CD4-positive, alpha-beta T cell (primary cell): Measurements from ENCODE around the gene C1orf198. TPM values are rescaled to one million over a fixed set of nuclear protein-coding genes. Genes with fewer than 3 reads are reported as not detected.

ENCODE experiments used
- ATAC-seq: fragments of 200-7000 bp; cut with Tn5 transposase; one replicate; pipeline ENCODE4 v1.10.0; 2022; ENCODE audit warnings: mild to moderate bottlenecking; ENCODE audit not compliant: poor library complexity
- CTCF ChIA-PET: fragments of 350-600 bp; sonication (Branson Sonifier 250); formaldehyde crosslinking; loops from one replicate; lab custom pipeline; 2021; ENCODE audit warnings: antibody characterized with exemption, inconsistent platforms; lab: Charles Lee
- POLR2A ChIA-PET: fragments of 350-600 bp; sonication (Branson Sonifier 250); formaldehyde crosslinking; loops from one replicate; lab custom pipeline; 2021; ENCODE audit warnings: antibody characterized with exemption, inconsistent platforms; lab: Charles Lee
- DNase-seq, 14 experiments: peaks; one replicate each; pipeline ENCODE4 v3.0.0-alpha.2; 2013 to 2020; ENCODE audit warnings: mixed read lengths in 2 of 14
- H3K27ac ChIP-seq, 2 donors: one replicate each; pipeline versions ENCODE4 v1.5.1 to v1.7.0; 2013; ENCODE audit warnings: low read length in 2 of 2, low read depth in 1 of 2, mild to moderate bottlenecking in 1 of 2
- H3K27me3 ChIP-seq, 2 experiments: 1 replicate in 1 of 2; 2 replicates in 1 of 2; pipeline versions ENCODE4 v1.6.1 to v1.7.0; 2013; ENCODE audit warnings: low read length in 2 of 2, control low read depth in 1 of 2, mild to moderate bottlenecking in 1 of 2, moderate library complexity in 1 of 2; ENCODE audit not compliant: insufficient read depth in 2 of 2, control insufficient read depth in 1 of 2
- H3K36me3 ChIP-seq: one replicate; pipeline ENCODE4 v1.6.1; 2013; ENCODE audit warnings: low read length, control low read depth; ENCODE audit not compliant: insufficient read depth
- H3K4me1 ChIP-seq: one replicate; pipeline ENCODE4 v1.6.1; 2013; ENCODE audit warnings: low read length, control low read depth; ENCODE audit not compliant: insufficient read depth
- H3K4me3 ChIP-seq: one replicate; pipeline ENCODE4 v1.5.1; 2013; ENCODE audit warnings: mild to moderate bottlenecking, low read length, moderate library complexity
- H3K9me3 ChIP-seq, 2 experiments: 1 replicate in 1 of 2; 2 replicates in 1 of 2; pipeline versions ENCODE4 v1.6.1 to v1.7.0; 2013; ENCODE audit warnings: low read length in 2 of 2, mild to moderate bottlenecking in 2 of 2, control low read depth in 1 of 2, moderate library complexity in 1 of 2; ENCODE audit not compliant: control insufficient read depth in 1 of 2, insufficient read depth in 1 of 2
- H3K27ac Mint-ChIP-seq: one replicate; pipeline ENCODE4 v1.8.0; 2020; ENCODE audit warnings: mixed read lengths
- H3K27me3 Mint-ChIP-seq: one replicate; pipeline ENCODE4 v1.8.0; 2021; ENCODE audit warnings: mixed read lengths
- H3K36me3 Mint-ChIP-seq: one replicate; pipeline ENCODE4 v1.8.0; 2021; ENCODE audit warnings: low read depth, mixed read lengths
- H3K4me1 Mint-ChIP-seq: one replicate; pipeline ENCODE4 v1.8.0; 2021; ENCODE audit warnings: low read depth, mixed read lengths
- H3K4me3 Mint-ChIP-seq: one replicate; pipeline ENCODE4 v1.8.0; 2020; ENCODE audit warnings: mild to moderate bottlenecking, mixed read lengths
- H3K9me3 Mint-ChIP-seq: one replicate; pipeline ENCODE4 v1.8.0; 2020; ENCODE audit warnings: mixed read lengths
- intact Hi-C, 2 experiments: fragments of 100-400 bp; cut with DNase I in 1 of 2; cut with micrococcal nuclease in 1 of 2; formaldehyde crosslinking; loops; one replicate each; pipeline versions ENCODE4 v1.15.1 to v1.9.0; 2023 to 2025; cut with DNase I, micrococcal nuclease
- polyA plus RNA-seq, 2 donors: library from polyadenylated mRNA; unstranded; fragments of 120-200 nt; gene quantifications; one replicate each; pipeline ENCODE4 v1.2.1, GENCODE V29; 2013
- total RNA-seq, 174 experiments: library from RNA in 2 of 174; stranded (reverse) in 2 of 174; gene quantifications; one replicate each; pipeline ENCODE4 v1.2.3 and lab custom pipeline; 2021 to 2026
- TF ChIP-seq, protein P1 (sequence below): fragments of 200-600 bp; IDR thresholded peaks from one replicate; pipeline ENCODE4 v1.8.0; 2022; ENCODE audit warnings: antibody characterized with exemption, mild to moderate bottlenecking

The C1orf198 gene, protein sequence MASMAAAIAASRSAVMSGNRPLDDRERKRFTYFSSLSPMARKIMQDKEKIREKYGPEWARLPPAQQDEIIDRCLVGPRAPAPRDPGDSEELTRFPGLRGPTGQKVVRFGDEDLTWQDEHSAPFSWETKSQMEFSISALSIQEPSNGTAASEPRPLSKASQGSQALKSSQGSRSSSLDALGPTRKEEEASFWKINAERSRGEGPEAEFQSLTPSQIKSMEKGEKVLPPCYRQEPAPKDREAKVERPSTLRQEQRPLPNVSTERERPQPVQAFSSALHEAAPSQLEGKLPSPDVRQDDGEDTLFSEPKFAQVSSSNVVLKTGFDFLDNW
- total RNA-seq, result 1 to 10 TPM; 2.2 TPM
- 3.0 TPM for polyA plus RNA-seq (2013, experiment 1 of 2)
- polyA plus RNA-seq (2013, experiment 2 of 2), result 3.7 TPM
- total RNA-seq (lab: John Stamatoyannopoulos, UW), result 3.0 to 21.8 (median 9.4) reads per million in 172 experiments

DNA sequence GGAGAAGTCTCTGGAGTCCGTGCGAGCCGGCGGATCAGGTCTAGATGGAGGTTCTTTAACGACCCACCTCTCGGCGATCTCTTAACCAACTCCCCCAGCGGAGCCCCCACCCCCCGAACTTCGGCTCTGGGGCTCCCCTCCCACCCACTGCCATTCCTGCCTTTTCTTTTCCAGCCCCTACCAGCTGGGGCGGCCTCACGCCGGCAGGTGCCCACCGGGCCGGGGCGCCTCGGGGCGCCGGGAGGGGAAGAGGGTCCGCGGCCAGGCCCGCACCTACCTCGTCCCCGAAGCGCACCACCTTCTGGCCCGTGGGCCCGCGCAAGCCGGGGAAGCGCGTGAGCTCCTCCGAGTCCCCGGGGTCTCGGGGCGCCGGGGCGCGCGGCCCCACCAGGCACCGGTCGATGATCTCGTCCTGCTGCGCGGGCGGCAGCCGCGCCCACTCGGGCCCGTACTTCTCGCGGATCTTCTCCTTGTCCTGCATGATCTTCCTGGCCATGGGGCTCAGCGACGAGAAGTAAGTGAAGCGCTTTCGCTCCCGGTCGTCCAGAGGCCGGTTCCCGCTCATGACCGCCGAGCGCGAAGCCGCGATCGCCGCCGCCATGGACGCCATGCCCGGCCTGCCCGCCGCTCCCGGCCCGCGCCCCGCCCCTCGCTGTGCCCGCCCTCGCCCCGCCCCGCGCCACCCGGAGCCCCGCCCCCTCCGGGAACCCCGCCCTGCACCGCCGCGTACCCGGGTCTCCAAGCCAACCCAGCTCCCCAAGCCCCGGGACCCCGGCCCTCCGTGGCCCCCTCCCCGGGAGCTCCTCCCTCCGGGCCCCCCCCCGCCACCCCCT, at the start of gene C1orf198:
C1orf198 (minus strand) TSS at position 619 of the 833 bp plus-strand sequence; CDS start at position 610, 9 bp downstream.
- peaks cover 17 to 21% of the 10 kb centered on the region in 2 experiments for H3K27me3 ChIP-seq
- Mint-ChIP-seq H3K4me3 (peak within 1 kb of the TSS; percentile 93), H3K27ac (no peak within 1 kb of the TSS), H3K4me1 (peaks cover 19% of the 10 kb centered on the region), H3K36me3 (no peaks in the 10 kb centered on the region), H3K9me3 (no peaks in the 10 kb centered on the region), H3K27me3 (peaks cover 20% of the 10 kb centered on the region)
- ATAC-seq (peak; percentile 92), DNase-seq (peak; percentile 57 to 86 (median 72))
- POLR2A ChIA-PET, result interaction anchor here (0.8 to 1.0 kb wide), 2 partner anchors 15 to 111 kb away, joined by 3 to 4 read pairs; partner anchors contain the start of genes ARV1 and TTC13
- H3K4me3 ChIP-seq, result peak within 1 kb of the TSS; percentile 64
- H3K4me1 ChIP-seq, result peaks cover 20% of the 10 kb centered on the region
- TF ChIP-seq, protein P1, sequence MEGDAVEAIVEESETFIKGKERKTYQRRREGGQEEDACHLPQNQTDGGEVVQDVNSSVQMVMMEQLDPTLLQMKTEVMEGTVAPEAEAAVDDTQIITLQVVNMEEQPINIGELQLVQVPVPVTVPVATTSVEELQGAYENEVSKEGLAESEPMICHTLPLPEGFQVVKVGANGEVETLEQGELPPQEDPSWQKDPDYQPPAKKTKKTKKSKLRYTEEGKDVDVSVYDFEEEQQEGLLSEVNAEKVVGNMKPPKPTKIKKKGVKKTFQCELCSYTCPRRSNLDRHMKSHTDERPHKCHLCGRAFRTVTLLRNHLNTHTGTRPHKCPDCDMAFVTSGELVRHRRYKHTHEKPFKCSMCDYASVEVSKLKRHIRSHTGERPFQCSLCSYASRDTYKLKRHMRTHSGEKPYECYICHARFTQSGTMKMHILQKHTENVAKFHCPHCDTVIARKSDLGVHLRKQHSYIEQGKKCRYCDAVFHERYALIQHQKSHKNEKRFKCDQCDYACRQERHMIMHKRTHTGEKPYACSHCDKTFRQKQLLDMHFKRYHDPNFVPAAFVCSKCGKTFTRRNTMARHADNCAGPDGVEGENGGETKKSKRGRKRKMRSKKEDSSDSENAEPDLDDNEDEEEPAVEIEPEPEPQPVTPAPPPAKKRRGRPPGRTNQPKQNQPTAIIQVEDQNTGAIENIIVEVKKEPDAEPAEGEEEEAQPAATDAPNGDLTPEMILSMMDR, result no peak
- H3K27ac ChIP-seq, result no peak within 1 kb of the TSS
- no peaks in the 10 kb centered on the region for H3K36me3 ChIP-seq
- CTCF ChIA-PET, result interaction anchor here (1.1 kb wide), 1 partner anchor 87 kb away, joined by 5 read pairs; no protein-coding TSS in a partner anchor
- intact Hi-C loops, result loop anchor here in 1 of 2 experiments (2.0 to 10.0 kb wide), 4 partner anchors 111 to 557 kb away; partner anchors contain the start of genes ARV1, COG2, EGLN1 and FAM89A
- H3K9me3 ChIP-seq, result no peaks in the 10 kb centered on the region

DNA sequence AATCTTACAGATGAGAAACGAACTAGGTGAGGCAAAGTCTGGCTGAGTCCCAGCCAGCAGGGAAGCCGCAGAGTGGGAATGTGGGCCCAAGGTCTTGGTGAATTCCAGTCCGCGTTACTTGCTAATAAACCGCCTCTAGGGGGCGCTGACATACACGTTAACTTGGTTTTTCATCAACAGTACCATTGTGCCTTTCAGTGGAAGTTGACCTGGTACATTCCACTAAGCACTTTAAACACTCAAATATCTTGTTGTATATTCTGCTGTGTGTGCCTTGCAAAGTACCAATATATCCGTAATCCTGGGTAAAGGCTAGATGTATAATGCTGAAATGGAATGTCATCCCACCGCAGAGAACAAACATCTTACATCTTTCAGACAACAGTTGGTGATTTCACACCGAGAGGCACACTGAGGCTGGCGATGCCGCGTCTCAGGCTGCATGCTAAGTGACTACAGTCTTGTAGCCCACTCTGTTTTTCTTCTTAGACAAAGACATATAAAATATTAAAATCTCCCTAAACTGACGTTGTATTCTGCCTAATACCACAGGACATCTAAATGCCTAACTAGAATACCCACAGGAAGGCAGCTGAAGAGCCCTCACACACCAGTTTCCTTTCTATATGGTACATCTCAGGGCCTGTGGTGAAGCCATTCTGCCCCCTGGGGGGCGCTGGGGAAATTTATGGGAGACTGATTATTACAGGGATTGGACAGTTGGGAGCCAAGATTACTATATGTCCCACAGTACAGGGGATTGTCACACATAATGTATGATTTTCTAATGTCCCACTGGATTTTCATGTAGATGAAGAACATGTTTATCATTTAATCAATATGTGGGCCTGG, 49.2 kb upstream of the C1orf198 start:
- Mint-ChIP-seq H3K36me3 (peaks cover 91% of the 10 kb centered on the region), H3K27me3 (no peaks in the 10 kb centered on the region), H3K27ac (peak overlapping the region; percentile 44), H3K4me1 (no peaks in the 10 kb centered on the region), H3K4me3 (no peak overlapping the region), H3K9me3 (no peaks in the 10 kb centered on the region)
- ChIA-PET CTCF (interaction anchor here (0.8 to 1.4 kb wide), 3 partner anchors 10 to 62 kb away, joined by 3 to 4 read pairs (median 3); partner anchors contain the start of genes ARV1 and TTC13), POLR2A (interaction anchor here (0.6 to 1.0 kb wide), 2 partner anchors 61 to 215 kb away, joined by 3 to 6 read pairs; partner anchors contain the start of genes ARV1 and TTC13)
- peak; percentile 51 to 90 (median 70) for DNase-seq
- intact Hi-C loops, result loop anchor here (1.0 to 5.0 kb wide), 6 partner anchors 61 to 294 kb away; partner anchors contain the start of genes ARV1 (in 2 of the 2) and TTC13 (in 1 of the 2)
- Histone ChIP-seq H3K27ac (no peak overlapping the region), H3K4me3 (no peak overlapping the region), H3K4me1 (no peaks in the 10 kb centered on the region), H3K9me3 (no peaks in the 10 kb centered on the region), H3K27me3 (no peaks in the 10 kb centered on the region), H3K36me3 (peaks cover 73% of the 10 kb centered on the region)
- TF ChIP-seq, protein P1, result peak; percentile 87
- ATAC-seq, result peak; percentile 73
